Measurements from ENCODE around the gene ARHGEF1.

Gene ARHGEF1

DNA sequence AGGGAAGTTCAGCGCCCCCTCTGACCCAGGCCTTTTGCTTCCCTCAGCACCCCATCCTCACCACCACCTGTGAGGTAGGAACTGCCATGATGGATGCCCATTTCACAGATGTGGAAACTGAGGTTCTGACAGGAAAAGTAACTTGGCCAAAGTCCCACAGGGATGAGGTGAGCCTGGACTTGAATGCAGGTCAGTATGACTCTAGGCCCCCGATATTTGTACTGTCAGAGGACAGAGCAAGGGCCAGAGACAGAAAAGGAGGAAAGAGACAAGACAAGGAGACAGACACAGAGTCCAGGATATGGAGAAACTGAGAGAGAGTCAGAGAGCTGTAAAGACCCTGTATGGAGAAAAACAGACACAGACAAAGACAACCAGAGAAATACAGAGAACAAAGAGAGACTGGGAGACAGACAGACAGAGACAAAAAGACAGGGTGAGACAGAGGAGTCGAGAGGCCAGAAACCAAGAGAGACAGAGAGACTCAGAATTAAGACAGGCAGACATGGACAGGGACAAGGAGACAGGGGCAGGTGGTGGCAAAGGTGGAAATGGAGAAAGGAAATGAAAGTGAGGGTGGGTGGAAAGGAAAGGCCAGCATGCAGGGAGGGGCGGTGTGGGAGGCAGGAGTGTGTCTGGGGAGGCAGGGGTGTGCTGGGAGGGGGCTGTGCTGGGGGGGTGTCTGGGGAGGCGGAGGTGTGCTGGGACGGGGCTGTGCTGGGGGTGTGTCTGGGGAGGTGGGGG, 40.2 kb downstream of the ARHGEF1 start:
- Histone ChIP-seq H3K4me2 (ENCODE audit: insufficient read depth, low read length) (no peak overlapping the region), H2AFZ (ENCODE audit: low read depth, low read length) (no peak overlapping the region), H3K36me3 (ENCODE audit: insufficient read depth, low read length) (peaks cover 5% of the 10 kb centered on the region; the same call in 1 of the 2 replicates), H3K79me2 (ENCODE audit: insufficient read depth, low read length) (no peaks in the 10 kb centered on the region), H3K9ac (ENCODE audit: low read depth, low read length) (no peak overlapping the region), H3K27ac (ENCODE audit: low read length) (no peak overlapping the region), H3K4me3 (ENCODE audit: low read depth in 1 of 2, low read length in 2 of 2) (no peak overlapping the region), H4K20me1 (ENCODE audit: insufficient read depth, low read length) (peaks cover 16% of the 10 kb centered on the region; the same call in 1 of the 2 replicates), H3K27me3 (ENCODE audit: insufficient read depth, low read length, poor library complexity) (no peaks in the 10 kb centered on the region), H3K4me1 (ENCODE audit: insufficient read depth, low read length) (peaks cover 14% of the 10 kb centered on the region), H3K9me3 (ENCODE audit: insufficient read depth, low read length, severe bottlenecking) (no peaks in the 10 kb centered on the region)
- DNase-seq, result no peak
- no peak for ATAC-seq (ENCODE audit: insufficient read depth, low read depth)
- TF ChIP-seq, protein P1, sequence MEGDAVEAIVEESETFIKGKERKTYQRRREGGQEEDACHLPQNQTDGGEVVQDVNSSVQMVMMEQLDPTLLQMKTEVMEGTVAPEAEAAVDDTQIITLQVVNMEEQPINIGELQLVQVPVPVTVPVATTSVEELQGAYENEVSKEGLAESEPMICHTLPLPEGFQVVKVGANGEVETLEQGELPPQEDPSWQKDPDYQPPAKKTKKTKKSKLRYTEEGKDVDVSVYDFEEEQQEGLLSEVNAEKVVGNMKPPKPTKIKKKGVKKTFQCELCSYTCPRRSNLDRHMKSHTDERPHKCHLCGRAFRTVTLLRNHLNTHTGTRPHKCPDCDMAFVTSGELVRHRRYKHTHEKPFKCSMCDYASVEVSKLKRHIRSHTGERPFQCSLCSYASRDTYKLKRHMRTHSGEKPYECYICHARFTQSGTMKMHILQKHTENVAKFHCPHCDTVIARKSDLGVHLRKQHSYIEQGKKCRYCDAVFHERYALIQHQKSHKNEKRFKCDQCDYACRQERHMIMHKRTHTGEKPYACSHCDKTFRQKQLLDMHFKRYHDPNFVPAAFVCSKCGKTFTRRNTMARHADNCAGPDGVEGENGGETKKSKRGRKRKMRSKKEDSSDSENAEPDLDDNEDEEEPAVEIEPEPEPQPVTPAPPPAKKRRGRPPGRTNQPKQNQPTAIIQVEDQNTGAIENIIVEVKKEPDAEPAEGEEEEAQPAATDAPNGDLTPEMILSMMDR (IDR thresholded peaks at IDR 0.05; ENCODE audit: borderline replicate concordance, extremely low read depth, low read length, poor library complexity, severe bottlenecking), result no peak
- no peak for TF ChIP-seq EZH2 (IDR thresholded peaks at IDR 0.05; ENCODE audit: borderline replicate concordance, low read depth, low read length, severe bottlenecking)

DNA sequence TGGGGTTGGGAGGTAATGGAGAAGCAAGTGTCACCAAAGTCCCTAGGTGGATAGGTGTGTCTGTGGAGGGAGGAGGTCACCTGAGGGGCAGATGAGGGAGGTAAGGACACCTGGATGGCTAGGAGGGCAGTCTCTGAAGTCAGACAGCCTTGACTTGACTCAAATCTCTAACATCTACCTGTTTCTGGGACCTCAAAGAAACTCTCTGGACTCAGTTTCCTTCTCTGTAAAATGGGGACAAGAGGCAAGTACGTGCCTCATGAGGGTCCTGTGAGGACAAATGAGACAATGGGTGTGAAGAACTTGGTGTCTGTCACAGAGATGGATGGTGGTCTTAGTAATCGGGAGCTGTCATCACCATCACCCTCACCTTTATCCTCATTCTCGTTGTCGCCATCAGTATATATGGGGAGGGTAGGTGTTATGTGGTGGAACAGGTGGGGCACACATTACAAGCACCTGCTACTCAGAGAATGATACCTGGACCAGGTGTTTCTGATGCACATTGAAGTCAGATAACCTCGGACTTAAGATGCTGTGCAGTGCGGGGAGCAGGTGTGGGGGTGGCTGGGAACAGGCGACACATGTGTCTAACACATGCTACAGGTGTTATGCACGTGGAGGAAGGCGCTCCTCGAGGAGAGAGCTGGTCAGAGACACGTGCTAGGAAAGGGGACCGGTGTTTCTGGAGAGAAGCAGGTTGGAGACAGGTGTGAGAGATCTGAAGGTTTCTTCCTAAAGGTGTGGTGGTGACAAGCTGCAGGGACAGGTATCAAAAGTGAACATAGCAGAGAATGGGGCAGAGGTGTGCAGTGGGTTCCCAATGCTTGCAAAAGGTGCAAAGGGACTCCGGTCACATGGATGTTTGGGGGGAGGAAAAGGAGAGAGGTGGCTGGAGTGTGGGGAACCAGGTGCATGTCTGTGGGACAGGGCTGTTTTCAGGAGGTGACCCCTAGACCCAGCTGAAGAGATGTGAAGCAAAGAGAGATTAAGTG, 41.5 kb downstream of the ARHGEF1 start:
- H3K36me3 ChIP-seq (ENCODE audit: insufficient read depth, low read length), result no peaks in the 10 kb centered on the region; the same call in 1 of the 2 replicates
- peaks cover 6% of the 10 kb centered on the region for H3K79me2 ChIP-seq (ENCODE audit: insufficient read depth, low read length)
- no peak for DNase-seq
- no peak for TF ChIP-seq EZH2 (IDR thresholded peaks at IDR 0.05; ENCODE audit: borderline replicate concordance, low read depth, low read length, severe bottlenecking)
- TF ChIP-seq, protein P1 (IDR thresholded peaks at IDR 0.05; ENCODE audit: borderline replicate concordance, extremely low read depth, low read length, poor library complexity, severe bottlenecking), result no peak
- H3K9ac ChIP-seq (ENCODE audit: low read depth, low read length), result no peak overlapping the region
- peaks cover 22% of the 10 kb centered on the region for H3K4me1 ChIP-seq (ENCODE audit: insufficient read depth, low read length)
- H3K4me3 ChIP-seq (ENCODE audit: low read depth in 1 of 2, low read length in 2 of 2), result no peak overlapping the region
- H3K27me3 ChIP-seq (ENCODE audit: insufficient read depth, low read length, poor library complexity), result no peaks in the 10 kb centered on the region
- H3K4me2 ChIP-seq (ENCODE audit: insufficient read depth, low read length), result no peak overlapping the region
- H2AFZ ChIP-seq (ENCODE audit: low read depth, low read length), result no peak overlapping the region
- no peaks in the 10 kb centered on the region for H3K9me3 ChIP-seq (ENCODE audit: insufficient read depth, low read length, severe bottlenecking)
- ATAC-seq (ENCODE audit: insufficient read depth, low read depth), result no peak
- no peak overlapping the region for H3K27ac ChIP-seq (ENCODE audit: low read length)
- peaks cover 13% of the 10 kb centered on the region; the same call in 1 of the 2 replicates for H4K20me1 ChIP-seq (ENCODE audit: insufficient read depth, low read length)

DNA sequence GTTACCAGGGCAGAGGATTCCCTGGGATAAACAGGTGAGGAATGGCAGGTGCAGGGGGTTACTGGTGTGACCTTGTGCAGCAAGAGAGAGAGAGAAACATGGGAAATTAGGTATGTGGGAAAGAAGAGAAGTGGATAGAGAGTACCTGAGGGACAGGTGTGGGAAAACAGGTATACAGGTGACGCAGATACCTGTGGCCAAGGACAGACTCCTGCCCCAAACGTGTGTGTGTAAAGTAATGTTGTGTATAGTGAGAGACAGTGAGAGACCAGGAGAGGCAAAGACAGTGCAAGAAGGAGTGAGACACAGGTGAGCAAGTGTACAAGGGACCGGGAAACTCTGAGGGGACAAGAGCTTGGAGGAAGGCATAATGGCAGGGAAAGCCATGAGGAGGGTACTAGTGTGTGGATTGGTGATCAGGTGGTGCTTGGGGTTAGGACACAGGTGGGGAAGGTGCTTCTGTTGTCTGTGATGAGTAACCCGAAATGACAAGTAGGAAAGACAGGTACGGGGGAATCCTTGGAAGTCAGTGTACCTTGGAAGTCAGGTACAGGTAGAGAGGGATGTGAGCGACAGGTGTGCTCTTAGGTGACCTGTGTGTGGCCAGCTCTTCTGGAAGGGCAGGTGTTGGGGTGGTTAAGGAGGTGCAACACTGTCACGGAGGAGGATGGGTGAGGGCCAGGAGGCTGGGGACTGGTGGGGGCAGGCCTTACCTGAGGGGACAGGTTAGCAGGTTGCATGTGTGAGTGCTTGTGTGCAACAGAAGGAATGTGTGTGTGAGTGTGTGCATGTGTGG, 42.4 kb downstream of the ARHGEF1 start:
- DNase-seq (no peak), ATAC-seq (ENCODE audit: insufficient read depth, low read depth) (no peak)
- Histone ChIP-seq H3K4me2 (ENCODE audit: insufficient read depth, low read length) (no peak overlapping the region), H3K4me1 (ENCODE audit: insufficient read depth, low read length) (peaks cover 32% of the 10 kb centered on the region), H3K27me3 (ENCODE audit: insufficient read depth, low read length, poor library complexity) (no peaks in the 10 kb centered on the region), H3K36me3 (ENCODE audit: insufficient read depth, low read length) (peaks cover 4% of the 10 kb centered on the region; the same call in 1 of the 2 replicates), H3K4me3 (ENCODE audit: low read depth in 1 of 2, low read length in 2 of 2) (no peak overlapping the region), H3K27ac (ENCODE audit: low read length) (no peak overlapping the region), H4K20me1 (ENCODE audit: insufficient read depth, low read length) (peaks cover 9% of the 10 kb centered on the region; the same call in 1 of the 2 replicates), H3K79me2 (ENCODE audit: insufficient read depth, low read length) (peaks cover 6% of the 10 kb centered on the region), H3K9me3 (ENCODE audit: insufficient read depth, low read length, severe bottlenecking) (no peaks in the 10 kb centered on the region), H3K9ac (ENCODE audit: low read depth, low read length) (no peak overlapping the region), H2AFZ (ENCODE audit: low read depth, low read length) (no peak overlapping the region)
- TF ChIP-seq EZH2 (IDR thresholded peaks at IDR 0.05; ENCODE audit: borderline replicate concordance, low read depth, low read length, severe bottlenecking), result no peak
- TF ChIP-seq, protein P1 (IDR thresholded peaks at IDR 0.05; ENCODE audit: borderline replicate concordance, extremely low read depth, low read length, poor library complexity, severe bottlenecking), result no peak
